Stimulated activated CD4-positive, alpha-beta T cell treated with anti-CD3 and anti-CD28 coated beads, Interleukin-4, amount 100 ng/mL, for 4 hours (primary cell): ENCODE data around the gene USP34.
A peak's percentile ranks its signal among the peaks of the same experiment; 100 is the strongest.
"Not testable (repeated sequence)": the region's sequence is repeated elsewhere in the genome, so short reads cannot be mapped to it uniquely, and the experiment has no call there.

Experiments
- DNase-seq, 2 experiments: peaks; one replicate each; pipeline ENCODE4 v3.0.0-alpha.2; 2020

The USP34 gene

DNA sequence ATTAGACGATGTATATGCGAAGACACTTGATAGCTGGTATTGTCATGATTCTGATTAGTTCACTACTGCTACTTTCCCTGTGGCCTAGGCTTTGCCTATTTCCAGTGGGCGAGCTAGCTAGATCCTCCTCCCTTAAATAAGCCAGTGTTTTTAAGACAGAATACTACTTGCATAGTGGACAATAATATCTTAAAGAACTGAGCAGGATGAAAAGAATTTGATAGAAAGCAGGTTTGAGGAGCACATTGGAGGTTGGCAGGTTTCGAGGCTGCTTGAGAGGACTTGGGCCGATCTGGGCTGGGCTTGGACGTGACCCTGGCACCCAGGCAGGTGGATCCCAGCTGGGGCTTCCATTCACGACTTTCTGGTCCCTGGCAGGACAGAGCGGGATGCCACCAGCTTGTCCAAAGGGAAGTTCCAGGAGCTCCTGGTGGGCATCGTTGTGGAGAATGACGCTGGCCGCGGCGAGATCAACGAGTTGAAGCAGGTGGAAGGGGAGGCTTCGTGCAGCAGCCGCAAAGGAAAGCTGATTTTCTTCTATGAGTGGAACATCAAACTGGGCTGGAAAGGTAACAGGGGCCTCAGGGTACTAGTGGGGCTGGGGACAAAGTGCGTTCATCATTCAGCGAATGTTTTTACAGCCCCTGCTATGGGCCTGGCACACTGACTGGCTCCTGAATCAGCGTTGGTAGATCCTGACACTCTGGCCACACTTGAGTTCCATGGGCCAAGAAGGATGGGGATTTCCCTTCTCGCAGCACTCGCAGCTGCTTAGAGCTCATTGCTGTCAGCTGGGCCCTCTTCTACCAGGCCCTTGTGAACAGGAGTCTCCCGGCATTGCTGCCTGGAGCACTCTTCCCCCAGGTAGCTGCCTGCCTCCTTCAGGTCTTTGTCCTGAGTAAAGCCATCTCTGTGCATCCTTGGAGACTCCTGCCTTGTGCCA lies 292.0 kb downstream of the USP34 start:
- DNase-seq, result no peak

DNA sequence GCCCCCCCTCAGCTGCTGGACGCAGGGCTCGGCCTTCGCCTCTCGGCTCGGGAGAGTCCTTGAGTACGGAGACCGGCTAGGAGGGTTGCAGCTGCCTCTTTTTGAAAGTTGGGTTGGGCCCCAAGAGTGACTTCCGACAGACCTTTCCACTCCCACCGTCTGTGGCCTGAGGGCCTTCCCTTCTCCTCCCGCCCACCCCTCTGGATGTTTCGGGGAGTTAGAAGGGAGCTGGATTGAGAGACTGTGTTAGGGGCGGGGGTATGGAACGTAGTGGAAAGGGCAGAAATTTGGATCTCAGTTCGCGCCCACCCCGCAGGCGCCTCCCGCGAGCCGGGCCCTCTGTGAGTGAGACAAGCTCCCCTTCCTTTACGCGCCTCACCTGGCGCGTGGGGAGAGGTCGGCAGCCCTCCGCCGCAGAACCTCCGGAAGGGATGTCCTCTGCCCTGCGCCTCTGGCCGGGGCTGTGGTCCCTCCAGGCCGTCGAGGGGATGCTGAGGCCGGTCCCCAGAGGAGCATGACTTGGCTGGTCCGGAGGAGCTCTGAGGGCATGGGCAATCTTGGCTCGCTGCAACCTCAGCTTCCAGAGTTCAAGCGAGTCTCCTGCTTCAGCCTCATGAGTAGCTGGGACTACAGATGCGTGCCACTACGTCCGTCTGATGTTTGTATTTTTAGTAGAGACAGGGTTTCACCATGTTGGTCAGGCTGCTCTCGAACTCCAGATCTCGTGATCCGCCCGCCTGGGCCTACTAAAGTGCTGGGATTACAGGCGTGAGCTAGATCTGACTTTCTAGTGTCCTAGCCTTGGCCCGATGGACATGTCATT lies 292.9 kb downstream of the USP34 start:
- peak; percentile 23 to 36 for DNase-seq

DNA sequence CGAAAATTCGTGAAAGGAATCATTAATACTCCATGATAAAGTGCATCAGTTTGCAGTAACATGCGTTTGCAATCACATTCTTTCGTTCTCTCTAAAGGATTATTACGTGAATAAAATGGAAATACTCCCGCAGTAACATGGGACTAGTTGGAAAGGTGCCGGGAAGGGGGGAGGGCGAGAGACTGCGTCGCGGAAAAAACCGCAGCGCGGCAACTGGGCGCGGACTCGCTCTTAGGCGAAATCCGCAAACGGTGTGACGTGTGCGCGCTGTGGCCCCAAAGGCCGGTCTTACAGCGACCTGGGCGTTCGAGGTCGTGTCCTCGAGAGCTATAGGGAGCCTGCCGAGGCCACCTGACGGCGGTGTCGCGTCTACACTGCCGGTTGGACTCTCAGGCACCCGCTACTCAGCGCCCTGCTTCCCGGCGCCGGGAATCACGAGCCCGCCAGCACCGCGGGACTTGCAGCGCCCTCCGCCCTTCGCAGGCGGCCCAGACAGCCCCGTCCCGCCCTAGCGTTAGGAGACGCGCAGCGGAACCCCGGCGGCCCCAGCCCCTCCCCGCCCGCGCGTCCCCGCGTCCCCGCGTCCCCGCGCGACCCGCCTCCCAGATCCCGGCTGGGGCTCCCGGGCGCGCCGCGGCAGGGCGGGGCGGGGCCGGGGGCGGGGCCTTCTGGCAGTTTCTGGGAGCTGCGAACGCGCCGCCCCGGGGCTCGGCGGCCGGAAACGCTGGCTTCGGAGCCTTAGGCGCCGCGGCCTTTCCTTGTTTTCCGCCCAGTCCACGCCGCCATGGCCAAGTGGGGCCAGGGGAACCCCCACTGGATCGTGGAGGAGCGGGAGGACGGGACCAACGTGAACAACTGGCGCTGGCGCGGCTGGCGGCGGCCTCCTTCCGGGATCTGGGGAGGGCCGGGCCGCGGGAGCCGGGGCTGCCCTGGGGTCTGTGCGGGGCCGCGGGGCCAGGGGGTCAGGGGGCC lies 293.8 kb downstream of the USP34 start:
- DNase-seq, result peak; percentile 92 to 98

DNA sequence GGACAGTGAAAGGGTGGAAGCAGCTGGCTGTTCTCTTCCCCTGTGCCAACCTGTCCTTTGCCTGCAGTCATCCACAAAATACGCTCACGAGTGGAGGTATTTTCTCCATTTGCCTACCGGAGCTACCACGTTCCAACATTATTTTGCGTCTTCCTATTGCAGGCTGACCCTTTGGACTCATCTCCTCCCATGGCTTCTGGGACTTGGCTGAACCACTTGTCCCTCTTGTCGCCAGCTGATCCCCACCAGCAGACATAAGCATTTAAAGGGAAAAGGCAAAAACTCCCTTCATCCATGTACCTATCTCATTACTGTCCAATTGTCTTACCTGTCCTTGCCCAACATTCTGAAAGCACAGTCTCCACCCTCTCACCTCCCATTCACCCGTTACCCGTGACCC lies 295.9 kb downstream of the USP34 start:
- DNase-seq, result no peak

DNA sequence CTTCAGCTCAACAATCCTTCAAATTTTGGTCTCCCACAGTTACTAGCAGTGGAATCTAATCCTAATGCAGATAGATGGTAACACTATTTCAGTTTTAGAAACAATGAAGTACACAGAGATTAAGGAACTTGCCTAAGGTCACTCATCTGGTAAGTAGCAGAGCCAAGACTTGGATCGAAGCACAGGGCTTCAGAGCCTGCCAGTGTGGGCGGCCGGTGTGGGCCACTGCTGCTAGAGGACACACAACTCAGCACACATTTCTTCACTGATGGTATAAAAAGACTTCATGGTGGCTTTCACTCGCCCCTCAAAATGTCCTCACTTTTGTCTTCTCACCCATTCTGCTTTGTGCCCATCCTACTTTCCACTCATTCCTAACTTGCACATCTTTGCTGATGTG lies 297.8 kb downstream of the USP34 start:
- DNase-seq, result no peak

DNA sequence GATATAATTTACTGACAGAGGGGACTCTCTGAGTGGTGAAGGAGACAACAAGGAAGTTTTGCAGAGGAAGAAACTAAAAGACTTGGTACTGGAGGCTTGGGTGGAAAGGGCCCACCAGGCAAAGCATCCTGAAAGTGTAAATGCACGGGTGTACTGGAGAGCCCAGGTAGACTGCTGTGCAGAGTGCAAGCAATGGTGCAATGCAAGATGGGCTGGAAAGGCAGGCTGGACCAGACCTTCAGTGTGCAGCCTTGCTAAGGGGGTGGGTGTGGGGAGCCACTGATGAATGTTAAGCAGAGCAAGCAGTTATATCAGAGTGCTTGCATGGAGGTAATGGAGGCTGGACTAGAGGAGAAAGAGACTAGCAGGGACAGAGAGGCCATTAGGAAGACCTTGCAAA lies 298.2 kb downstream of the USP34 start:
- no peak for DNase-seq

DNA sequence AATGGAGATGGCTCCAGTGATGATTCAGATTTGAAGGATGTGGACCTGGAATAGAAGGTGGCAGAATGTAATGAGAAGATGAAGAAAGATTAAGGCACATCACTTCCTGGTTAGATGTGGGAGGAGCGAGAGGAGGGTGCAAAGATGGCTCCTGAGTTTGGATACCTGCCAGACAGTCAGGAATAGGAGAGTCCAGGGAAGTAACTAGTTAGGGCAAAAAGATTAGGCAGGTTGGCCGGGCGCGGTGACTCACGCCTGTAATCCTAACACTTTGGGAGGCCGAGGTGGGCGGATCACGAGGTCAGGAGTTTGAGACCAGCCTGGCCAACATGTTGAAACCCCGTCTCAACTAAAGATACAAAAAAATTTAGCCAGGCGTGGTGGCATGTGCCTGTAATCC lies 303.3 kb downstream of the USP34 start:
- DNase-seq, result no peak

DNA sequence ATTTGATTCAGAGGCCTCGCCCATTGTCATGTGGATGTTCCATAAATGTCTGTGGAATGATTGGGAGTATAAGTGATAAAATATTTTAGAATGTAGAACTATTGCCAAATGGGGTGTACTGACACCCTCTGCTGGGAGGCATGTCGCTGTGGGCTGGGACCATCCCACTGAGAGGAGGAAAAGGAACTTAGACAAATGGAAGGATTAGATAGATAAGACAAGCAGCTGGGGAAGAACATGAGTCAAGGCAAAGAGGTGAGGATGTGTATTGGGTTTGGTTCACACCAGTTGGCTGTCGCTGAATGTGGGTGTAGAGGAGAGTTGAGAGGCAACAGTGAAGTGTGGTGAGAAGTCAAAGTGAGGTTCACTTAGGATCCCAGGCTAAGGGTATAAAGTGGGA lies 304.9 kb downstream of the USP34 start:
- DNase-seq, result no peak

DNA sequence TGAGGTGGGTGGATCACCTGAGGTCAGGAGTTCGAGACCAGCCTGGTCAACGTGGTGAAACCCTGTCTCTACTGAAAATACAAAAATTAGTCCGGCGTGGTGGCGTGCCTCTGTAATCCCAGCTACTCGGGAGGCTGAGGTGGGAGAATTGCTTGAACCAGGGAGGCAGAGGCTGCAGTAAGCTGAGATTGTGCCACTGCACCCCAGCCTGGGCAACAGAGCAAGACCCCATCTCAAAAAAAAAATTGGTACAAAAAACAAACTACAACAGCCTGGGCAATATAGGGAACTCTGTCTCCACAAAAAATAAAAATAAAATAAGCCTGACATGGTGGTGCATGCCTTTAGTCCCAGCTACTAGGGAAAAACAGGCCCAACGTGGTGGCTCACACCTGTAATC lies 305.8 kb downstream of the USP34 start:
- not testable (repeated sequence) for DNase-seq

DNA sequence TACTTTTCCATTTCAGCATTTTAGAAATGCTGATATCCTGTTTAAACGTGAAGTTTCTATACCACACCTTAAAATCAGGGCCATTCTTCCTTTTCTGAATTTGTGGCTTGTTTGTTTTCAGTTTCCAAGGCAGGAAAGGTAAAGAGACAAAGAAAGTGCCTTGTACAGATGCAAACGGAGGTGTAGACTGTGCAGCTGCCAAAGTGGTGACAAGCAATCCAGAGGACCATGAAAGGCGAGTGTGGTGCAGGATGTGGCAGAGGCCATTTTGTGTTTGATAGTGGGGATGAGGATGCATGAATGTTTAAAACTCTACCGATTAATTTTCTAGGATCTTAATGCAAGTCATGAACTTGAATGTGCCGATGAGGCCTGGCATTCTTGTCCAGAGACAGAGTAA lies 308.2 kb downstream of the USP34 start:
- no peak for DNase-seq

DNA sequence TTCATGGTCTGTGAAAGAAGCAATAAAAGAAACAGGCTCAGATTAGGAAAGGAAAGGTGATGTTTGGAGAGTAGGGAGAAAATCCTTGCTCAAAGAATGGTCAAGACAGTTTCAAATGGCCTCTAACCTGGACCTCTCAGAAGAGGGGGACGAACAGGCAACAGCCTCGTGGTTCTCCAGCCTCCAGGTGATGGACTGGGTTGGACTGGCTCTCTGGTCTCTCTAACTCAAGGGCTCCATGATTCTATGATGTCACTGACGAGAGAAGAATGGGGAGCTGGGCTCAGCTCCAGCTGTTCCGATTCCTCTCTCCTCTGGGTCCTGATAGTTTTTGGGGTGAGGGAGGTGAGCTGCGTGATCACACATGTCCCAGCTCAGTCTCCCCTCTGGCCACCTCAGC lies 309.0 kb downstream of the USP34 start, which contains the start of gene C2orf74:
Gene C2orf74, plus strand, starts transcription at position 301 of the 400 bp plus-strand sequence. CDS start 327 bp downstream, outside the sequence.
- DNase-seq, result no peak

DNA sequence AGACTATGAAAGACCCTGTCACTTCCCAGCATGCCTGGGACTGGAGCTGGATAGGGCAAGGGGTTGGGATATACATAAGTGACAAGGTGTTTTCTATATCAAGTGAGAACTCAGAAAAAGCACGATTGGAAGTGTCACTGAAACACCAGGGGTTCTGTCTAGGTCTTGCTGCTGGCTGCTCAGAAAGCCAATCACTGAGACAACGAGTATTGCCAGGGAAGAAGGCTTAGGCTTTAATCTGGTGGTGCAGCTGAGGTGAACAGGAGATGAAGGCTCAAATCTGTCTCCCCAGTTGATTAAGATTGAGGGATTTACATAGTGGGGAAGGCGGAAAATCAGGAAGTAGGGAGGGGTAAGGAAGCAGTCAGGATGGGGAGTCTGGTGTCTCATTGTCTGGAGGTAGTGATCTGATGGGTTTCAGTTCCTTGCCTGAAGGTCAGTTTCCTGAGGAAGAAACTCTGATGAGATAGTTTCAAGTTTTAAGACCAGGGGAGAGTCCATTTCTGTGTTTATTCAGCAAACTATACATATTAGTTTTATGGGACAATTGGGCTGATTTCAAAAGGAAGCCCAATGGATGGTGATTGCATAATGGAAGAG lies 312.4 kb downstream of the USP34 start:
- no peak for DNase-seq

DNA sequence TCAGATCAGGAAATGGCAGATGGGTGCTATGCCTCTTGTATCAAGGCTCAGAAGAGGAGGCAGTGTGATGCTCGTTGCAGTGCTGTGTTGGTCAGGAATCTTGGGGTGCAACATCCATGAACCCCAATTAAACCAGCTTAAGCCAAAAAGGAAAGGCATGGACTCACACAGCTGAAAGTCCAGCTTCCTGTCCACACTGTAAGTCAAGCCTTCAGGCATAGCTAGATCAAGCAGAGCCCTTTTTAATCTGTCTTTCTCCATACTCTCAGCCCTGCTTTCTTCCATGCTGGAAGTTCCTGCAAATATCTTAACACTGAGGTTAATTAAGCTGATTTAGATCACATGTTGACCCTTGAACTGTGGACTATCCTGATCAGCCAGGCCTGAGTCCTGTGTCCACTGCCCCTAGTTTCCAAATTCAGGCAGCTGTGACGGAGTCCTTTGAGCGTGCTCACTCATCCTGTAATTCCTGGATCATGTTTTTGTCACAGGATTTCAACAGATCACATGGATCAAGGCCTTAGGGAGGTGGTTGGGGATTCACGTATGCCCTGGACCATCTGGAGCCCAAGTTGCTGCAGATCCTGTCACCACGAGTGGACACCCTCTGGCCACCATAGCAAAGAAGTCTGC lies 313.4 kb downstream of the USP34 start:
- no peak for DNase-seq

DNA sequence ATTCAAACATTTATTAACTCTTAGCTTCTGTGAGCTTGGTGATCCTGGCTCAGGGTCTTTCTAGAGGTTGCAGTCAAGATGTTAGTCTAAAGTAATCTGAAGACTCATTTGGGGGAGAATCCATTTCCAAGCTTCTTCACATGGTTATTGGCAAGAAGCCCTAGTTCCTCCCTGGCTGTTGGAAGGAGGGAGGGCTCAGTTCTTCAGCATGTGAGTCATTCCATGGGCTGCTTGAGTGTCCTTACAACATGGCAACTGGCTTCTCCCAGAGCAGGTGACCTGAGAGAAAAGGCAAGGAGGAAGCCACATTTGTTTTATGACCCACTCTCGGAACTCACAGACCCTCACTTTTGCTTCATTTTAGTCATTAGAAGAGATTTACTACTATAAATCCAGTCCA lies 319.5 kb downstream of the USP34 start:
- DNase-seq, result no peak

DNA sequence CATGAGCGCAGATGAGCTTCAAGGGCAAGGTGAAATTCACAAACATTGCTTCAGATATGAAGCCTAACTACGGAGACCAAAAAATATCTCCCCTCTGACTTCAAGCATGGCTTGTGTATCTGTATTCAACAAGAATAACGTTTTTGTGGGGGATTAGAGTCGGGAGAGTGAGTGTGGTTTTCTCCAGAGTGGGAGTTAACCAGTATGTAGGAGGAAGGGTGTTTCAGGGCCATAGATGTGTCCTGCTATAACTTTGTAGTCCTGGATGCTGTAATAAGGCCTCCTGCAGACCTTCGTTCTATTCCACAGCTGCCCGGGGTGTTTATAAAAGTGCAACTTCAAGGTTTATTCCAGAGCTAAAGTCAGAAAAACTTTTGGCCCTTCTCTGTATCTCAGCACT lies 321.8 kb downstream of the USP34 start:
- DNase-seq, result no peak

DNA sequence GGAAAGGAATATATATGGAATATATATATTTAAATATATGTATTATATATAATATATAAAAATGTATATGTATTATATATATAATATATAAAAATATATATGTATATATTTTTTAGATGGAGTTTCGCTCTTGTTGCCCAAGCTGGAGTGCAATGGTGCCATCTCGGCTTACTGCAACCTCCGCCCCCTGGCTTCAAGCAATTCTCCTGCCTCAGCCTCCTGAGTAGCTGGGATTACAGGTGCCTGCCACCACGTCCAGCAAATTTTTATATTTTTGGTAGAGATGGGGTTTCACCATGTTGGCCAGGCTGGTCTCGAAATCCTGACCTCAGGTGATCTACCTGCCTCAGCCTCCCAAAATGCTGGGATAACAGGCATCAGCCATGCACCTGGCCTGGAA lies 322.8 kb downstream of the USP34 start:
- DNase-seq, result not testable (repeated sequence)

DNA sequence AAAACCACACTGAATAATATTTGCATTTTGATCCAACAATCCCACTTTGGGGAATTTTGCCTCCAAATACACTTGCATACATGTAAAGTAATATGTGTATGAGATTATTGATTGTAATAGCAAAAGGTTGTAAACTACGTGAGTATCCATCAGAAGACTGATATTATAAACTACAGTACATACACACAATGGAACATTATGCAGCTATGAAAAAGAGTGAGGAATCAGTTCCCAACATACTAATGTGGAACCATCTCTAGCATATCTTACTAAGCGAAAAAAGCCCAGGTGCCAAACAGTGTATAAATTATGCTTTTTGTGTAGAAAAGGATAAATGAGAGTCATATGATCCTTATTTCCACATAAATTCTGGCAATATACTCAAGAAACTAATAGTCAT lies 324.9 kb downstream of the USP34 start:
- no peak for DNase-seq

DNA sequence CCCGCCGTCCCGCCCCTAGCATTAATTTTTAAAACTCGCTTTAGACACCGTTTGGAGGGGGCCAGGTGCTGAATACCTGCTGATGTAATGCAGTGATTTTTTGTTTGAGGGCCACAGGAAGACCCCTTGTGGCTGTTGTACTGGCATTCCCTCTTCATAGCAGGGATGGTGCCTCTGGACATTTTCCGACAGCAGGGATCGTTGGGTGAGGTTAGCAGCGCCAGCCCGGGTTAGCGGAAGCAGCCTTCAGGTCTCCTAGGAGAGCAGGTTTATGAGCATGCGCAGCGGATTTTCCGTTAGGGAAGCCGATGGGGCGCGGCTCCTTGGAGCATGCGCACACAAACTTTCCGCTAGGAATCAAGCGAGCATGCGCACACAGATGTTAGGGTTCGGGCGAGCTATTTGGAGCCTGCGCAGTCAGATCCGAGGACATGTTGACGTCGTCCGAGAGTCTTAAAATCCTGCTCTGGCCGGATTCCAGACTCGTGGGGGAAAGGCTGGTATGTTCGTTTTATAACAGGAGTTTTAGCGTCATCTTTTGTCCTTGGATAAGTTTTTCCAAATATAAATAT lies 326.1 kb downstream of the USP34 start:
- peak; percentile 89 to 93 for DNase-seq

DNA sequence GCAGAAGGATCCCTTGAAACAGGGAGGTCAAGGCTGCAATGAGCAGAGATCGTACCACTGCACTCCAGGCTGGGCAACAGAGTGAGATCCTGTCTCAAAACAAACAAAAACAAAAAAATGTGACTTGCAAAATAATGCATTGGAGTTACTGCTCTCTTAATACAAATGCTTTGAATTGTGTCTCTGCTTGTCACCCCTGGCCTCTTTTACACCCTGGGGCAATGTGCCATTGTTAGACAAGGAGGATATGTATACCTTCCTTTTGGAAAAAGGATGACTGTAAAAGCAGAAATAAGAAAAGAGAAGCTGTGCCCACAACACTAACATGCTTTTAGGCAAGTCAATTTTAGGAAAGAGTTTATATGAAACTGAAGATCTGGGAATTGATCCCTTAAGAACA lies 329.7 kb downstream of the USP34 start:
- no peak for DNase-seq

DNA sequence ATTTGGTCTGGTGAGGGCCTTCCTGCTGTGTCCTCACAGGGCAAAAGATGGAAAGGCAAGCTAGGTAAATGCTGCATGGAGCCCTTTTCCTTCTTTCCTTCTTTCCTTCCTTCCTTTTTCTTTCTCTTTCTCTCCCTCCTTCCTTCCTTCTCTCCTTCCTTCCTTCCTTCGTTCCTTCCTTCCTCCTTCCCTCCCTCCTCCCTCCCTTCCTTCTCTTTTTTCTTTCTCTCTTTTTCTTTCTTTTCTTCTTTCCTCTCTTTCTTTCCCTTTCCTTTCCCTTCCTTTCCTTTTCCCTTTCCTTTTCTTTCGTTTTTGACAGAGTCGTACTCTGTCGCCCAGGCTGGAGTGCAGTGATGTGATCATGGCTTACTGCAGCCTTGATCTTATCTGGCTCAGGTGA lies 332.0 kb downstream of the USP34 start:
- no peak for DNase-seq
